K562 (cell line): ENCODE results near the gene PNMT. TPM values are rescaled to one million over a fixed set of nuclear protein-coding genes. Genes with fewer than 3 reads are reported as not detected.
A peak's percentile ranks its signal among the peaks of the same experiment; 100 is the strongest.

Source experiments
- ATF4 ChIP-seq: fragments of 450-650 bp; formaldehyde crosslinking; IDR thresholded peaks from 2 replicates; pipeline ENCODE4 v1.4.0; 2022; ENCODE audit warnings: mild to moderate bottlenecking, moderate library complexity
- ATF6 ChIP-seq: sonication (generic); formaldehyde crosslinking; IDR thresholded peaks from 2 replicates; pipeline ENCODE4 v1.4.0; 2020; ENCODE audit warnings: mild to moderate bottlenecking, missing genetic modification reagents
- MGA ChIP-seq: fragments of 450-650 bp; IDR thresholded peaks from 2 replicates; pipeline ENCODE4 v1.6.1; 2016; ENCODE audit warnings: mild to moderate bottlenecking, moderate library complexity
- PREB ChIP-seq: sonication (generic); formaldehyde crosslinking; IDR thresholded peaks from 2 replicates; pipeline ENCODE4 v1.8.1; 2023; ENCODE audit warnings: mild to moderate bottlenecking, missing genetic modification reagents
- RBBP5 ChIP-seq: fragments of 200-600 bp; sonication (generic); IDR thresholded peaks from 2 replicates; pipeline ENCODE4 v1.6.1; 2012; ENCODE audit warnings: borderline replicate concordance, mild to moderate bottlenecking, low read length, control low read depth, inconsistent platforms; ENCODE audit not compliant: insufficient read depth, poor library complexity, severe bottlenecking
- SMARCA5 ChIP-seq: fragments of 450-650 bp; IDR thresholded peaks from 2 replicates; pipeline ENCODE4 v1.6.1; 2016
- SPI1 ChIP-seq: IDR thresholded peaks from 2 replicates; pipeline ENCODE4 v1.6.1; 2011; ENCODE audit warnings: low read depth, low read length, control low read depth, borderline replicate concordance
- THAP7 ChIP-seq: fragments of 250-450 bp; sonication (Bioruptor Pico); IDR thresholded peaks from 2 replicates; pipeline ENCODE4 v1.5.0; 2021
- ZBTB9 ChIP-seq: fragments of 450-650 bp; formaldehyde crosslinking; IDR thresholded peaks from 2 replicates; pipeline ENCODE4 v1.4.0; 2020; ENCODE audit warnings: mild to moderate bottlenecking, moderate library complexity
- polyA plus RNA-seq, 8 experiments: library from polyadenylated mRNA; depleted of rRNA in 4 of 8; stranded (reverse) in 5 of 8; unstranded in 3 of 8; fragments of >200 nt; fragmentation: Nextera tagmentation in 2 of 8; fragmentation: Illumina TruSeq in 1 of 8; extraction: Ambion mirVana in 2 of 8; extraction: Trizol in 1 of 8; gene quantifications; 2 replicates each; pipeline versions ENCODE4 v1.2.1 to v1.2.3, GENCODE V29; 2011 to 2014; ENCODE audit warnings: inconsistent platforms in 1 of 8, missing spikeins in 1 of 8
- total RNA-seq, 7 experiments: library from RNA; depleted of rRNA in 6 of 7; stranded (reverse); fragments of >200 nt in 6 of 7; fragmentation: Illumina TruSeq in 2 of 7; extraction: Trizol in 2 of 7; gene quantifications; 2 replicates each; pipeline versions ENCODE4 v1.2.1 to v1.2.3, GENCODE V29; 2011 to 2021; ENCODE audit warnings: low replicate concordance in 1 of 7

Gene PNMT
- total and polyA plus RNA-seq, 9 of the 15 experiments (the other 6 are each of a cell fraction or from before 2014, with no cell fraction given): 0.55 to 18.1 (median 5.8) TPM

GRCh38 chr17:39650121-39650579, 18.1 kb upstream of the PNMT start (continued):
- TF ChIP-seq ATF6 (no peak), PREB (CRISPR knock-in tag) (no peak), ZBTB9 (0 out of 2 replicates have a peak, but pooled peaks have one; percentile 51), MGA (peak; percentile 98), RBBP5 (peak; percentile 43), ATF4 (0 out of 2 replicates have a peak, but pooled peaks have one; percentile 26), THAP7 (CRISPR knock-in tag) (no peak), SPI1 (no peak), SMARCA5 (0 out of 2 replicates have a peak, but pooled peaks have one; percentile 18)
